GM21576 (cell line): ENCODE results near the gene PARP2.

Experiments used
- ATAC-seq: cut with Tn5 transposase; IDR thresholded peaks from one replicate; pipeline ENCODE4 v1.9.1; 2021; ENCODE audit warnings: mild to moderate bottlenecking, moderate library complexity; ENCODE audit not compliant: unreplicated experiment

PARP2 gene

DNA sequence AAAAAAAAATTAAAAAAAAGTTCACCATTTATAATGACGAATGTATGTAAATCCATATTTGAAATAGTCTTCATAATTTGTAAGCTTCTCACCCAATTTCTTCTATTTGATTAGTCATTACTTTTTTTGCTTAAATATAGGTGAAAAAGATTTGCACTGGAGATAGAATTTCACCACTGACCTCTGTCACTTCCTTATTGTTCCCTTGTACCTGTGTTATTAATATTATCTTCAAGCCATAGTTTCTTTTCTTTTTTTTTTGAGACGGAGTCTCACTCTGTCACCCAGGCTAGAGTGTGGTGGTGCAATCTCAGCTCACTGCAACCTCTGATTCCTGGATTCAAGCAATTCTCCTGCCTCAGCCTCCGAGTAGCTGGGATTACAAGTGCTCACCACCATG lies 54.1 kb downstream of the PARP2 start:
- ATAC-seq: no peak

GRCh38 chr14:20400589-20400964 lies 57.1 kb downstream of the PARP2 start:
- ATAC-seq: no peak

GRCh38 chr14:20400965-20401593 lies 57.6 kb downstream of the PARP2 start:
- no peak for ATAC-seq

- ATAC-seq: no peak
Observed at GRCh38 chr14:20403521-20403920, 60.1 kb downstream of the PARP2 start.
